SK-N-SH (cell line): Measurements from ENCODE around the gene DMRT3.

ENCODE experiments used
- CHD2 ChIP-seq: fragments of 150-350 bp; IDR thresholded peaks from 2 replicates; pipeline ENCODE4 v1.6.1; 2018; ENCODE audit warnings: low read length; ENCODE audit not compliant: partially characterized antibody
- EP300 ChIP-seq, 2 experiments: IDR thresholded peaks; 2 replicates each; pipeline versions ENCODE4 v1.4.0 to v1.6.1; 2012; ENCODE audit warnings: borderline replicate concordance in 1 of 2, low read depth in 1 of 2, low read length in 1 of 2
- MXI1 ChIP-seq: IDR thresholded peaks from 2 replicates; pipeline ENCODE4 v1.6.1; 2012; ENCODE audit warnings: mild to moderate bottlenecking, low read depth, low read length, improper control_type of control experiment
- TF ChIP-seq, protein P1 (sequence below): fragments of 200-600 bp; sonication (generic); IDR thresholded peaks from 2 replicates; pipeline ENCODE4 v1.6.1; 2017; ENCODE audit warnings: antibody characterized with exemption, mild to moderate bottlenecking, moderate library complexity

DNA sequence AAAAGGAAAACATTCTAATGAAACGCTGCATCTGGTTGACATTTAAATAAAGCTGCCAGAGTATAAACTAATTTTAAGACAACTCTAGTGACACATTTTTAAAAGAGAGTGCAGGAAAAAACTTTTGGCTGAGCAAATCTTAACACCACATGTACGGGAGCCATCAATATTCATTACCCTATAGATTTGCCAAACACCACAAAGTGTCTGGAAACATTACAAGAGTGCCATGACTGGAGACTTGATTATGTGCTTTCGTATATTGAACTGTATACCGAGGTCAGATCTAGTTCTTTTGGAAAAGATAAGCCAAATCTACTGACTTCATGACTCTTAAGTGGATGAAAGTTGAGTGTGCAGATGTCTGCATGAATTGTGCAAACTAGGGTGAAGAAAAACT, 63.1 kb downstream of the DMRT3 start:
- TF ChIP-seq, protein P1, sequence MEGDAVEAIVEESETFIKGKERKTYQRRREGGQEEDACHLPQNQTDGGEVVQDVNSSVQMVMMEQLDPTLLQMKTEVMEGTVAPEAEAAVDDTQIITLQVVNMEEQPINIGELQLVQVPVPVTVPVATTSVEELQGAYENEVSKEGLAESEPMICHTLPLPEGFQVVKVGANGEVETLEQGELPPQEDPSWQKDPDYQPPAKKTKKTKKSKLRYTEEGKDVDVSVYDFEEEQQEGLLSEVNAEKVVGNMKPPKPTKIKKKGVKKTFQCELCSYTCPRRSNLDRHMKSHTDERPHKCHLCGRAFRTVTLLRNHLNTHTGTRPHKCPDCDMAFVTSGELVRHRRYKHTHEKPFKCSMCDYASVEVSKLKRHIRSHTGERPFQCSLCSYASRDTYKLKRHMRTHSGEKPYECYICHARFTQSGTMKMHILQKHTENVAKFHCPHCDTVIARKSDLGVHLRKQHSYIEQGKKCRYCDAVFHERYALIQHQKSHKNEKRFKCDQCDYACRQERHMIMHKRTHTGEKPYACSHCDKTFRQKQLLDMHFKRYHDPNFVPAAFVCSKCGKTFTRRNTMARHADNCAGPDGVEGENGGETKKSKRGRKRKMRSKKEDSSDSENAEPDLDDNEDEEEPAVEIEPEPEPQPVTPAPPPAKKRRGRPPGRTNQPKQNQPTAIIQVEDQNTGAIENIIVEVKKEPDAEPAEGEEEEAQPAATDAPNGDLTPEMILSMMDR = no peak
- TF ChIP-seq MXI1 = no peak
- TF ChIP-seq CHD2 = no peak
- no peak for TF ChIP-seq EP300 (IDR thresholded peaks at IDR 0.05; ENCODE audit: borderline replicate concordance in 1 of 2, low read depth in 1 of 2, low read length in 1 of 2)
